HG03095 (cell line): ENCODE results near the gene MAST1.
"Not testable (repeated sequence)": the region's sequence is repeated elsewhere in the genome, so short reads cannot be mapped to it uniquely, and the experiment has no call there.

Experiments
- ATAC-seq: cut with Tn5 transposase; IDR thresholded peaks from one replicate; pipeline ENCODE4 v1.9.1; 2021; ENCODE audit warnings: moderate library complexity; ENCODE audit not compliant: unreplicated experiment

MAST1 gene

DNA sequence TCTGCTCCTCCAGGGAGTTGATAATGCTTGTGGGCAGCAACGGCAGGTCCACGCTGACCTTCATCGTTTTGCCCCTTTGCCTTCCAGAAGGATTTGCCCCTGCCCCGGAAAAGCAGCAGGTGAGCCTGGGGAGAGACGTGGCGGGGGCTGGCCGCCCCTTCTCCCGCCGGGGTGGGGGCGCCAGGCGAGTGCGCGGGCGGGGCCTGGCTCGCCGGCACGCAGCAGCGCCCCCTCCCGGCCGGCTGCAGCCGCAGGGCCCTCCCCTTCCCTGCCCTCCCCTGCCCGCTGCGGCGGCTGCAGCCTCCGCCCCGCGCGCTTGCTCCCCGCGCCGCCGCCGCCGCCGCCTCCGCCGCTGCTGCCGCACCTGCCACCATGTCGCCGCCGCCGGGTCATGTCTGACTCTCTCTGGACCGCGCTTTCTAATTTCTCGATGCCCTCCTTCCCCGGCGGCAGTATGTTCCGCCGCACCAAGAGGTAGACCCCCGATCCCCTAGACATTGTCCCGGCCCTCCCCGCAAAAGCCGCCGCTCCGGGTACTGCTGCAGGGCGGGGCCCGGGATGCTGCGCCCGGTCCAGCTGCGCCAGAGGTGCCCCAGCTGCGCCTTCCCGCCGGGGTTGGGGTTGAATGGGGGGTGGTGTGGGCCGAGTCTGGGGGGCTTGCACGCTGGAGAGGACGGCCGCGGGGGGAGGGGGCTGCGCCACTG, at the start of gene MAST1:
Gene MAST1, plus strand, starts transcription at position 334 of the 704 bp plus-strand sequence. Its CDS starts 58 bp downstream, at position 392.
- no peak for ATAC-seq

GRCh38 chr19:12788682-12789097, 49.6 kb upstream of the MAST1 start:
- ATAC-seq: no peak

- no peak for ATAC-seq
Measured at GRCh38 chr19:12789098-12789903, 49.0 kb upstream of the MAST1 start.

GRCh38 chr19:12789904-12790619, 48.3 kb upstream of the MAST1 start:
- ATAC-seq: peak; percentile 35

DNA sequence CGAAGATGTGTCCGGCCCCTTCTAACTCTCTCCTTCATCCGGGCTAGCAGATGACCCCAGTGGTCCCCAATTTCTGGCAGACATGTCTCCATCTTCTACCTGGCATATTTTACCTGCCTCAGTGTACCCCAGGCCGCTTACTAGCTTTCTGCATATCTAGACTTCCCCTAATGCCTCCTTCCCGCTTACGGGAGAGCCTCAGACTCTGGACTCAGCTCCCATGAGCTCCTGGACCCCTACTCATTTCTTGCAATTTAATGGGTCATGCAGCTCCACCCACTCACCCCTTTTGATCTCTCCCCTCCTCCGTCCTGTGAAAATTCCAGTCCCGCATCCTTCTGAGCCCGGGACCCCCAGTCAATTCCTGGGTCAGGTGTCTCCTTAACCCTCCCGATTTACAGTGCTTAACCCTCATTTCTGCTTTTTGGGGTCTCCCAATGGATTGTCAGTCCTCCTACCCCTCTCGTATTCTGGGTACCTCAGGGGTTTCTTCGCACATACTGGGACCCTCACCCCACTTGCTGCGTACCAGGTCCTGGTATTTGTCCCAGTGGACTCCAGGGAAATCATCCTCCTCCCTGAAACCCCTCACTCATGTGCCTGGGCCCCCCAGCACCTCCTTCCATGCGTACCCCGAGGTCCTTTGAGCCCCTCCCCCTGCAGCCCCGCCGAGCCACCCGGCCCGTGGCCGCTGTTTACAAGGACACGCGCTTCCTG, 47.5 kb upstream of the MAST1 start:
- ATAC-seq: no peak

DNA sequence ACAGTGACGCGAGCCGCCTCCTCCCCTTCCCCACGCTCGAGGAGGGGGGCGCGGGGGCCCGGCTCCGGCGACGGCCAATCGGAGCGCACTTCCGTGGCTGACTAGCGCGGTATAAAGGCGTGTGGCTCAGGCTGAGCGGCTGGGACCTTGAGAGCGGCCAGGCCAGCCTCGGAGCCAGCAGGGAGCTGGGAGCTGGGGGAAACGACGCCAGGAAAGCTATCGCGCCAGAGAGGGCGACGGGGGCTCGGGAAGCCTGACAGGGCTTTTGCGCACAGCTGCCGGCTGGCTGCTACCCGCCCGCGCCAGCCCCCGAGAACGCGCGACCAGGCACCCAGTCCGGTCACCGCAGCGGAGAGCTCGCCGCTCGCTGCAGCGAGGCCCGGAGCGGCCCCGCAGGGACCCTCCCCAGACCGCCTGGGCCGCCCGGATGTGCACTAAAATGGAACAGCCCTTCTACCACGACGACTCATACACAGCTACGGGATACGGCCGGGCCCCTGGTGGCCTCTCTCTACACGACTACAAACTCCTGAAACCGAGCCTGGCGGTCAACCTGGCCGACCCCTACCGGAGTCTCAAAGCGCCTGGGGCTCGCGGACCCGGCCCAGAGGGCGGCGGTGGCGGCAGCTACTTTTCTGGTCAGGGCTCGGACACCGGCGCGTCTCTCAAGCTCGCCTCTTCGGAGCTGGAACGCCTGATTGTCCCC, 46.8 kb upstream of the MAST1 start, which contains the start of gene JUNB:
Gene JUNB, plus strand, starts transcription at position 142 of the 706 bp plus-strand sequence. Its CDS starts 286 bp downstream, at position 428.
- ATAC-seq: no peak

DNA sequence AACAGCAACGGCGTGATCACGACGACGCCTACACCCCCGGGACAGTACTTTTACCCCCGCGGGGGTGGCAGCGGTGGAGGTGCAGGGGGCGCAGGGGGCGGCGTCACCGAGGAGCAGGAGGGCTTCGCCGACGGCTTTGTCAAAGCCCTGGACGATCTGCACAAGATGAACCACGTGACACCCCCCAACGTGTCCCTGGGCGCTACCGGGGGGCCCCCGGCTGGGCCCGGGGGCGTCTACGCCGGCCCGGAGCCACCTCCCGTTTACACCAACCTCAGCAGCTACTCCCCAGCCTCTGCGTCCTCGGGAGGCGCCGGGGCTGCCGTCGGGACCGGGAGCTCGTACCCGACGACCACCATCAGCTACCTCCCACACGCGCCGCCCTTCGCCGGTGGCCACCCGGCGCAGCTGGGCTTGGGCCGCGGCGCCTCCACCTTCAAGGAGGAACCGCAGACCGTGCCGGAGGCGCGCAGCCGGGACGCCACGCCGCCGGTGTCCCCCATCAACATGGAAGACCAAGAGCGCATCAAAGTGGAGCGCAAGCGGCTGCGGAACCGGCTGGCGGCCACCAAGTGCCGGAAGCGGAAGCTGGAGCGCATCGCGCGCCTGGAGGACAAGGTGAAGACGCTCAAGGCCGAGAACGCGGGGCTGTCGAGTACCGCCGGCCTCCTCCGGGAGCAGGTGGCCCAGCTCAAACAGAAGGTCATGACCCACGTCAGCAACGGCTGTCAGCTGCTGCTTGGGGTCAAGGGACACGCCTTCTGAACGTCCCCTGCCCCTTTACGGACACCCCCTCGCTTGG, 46.1 kb upstream of the MAST1 start:
- no peak for ATAC-seq

GRCh38 chr19:12792853-12793289, 45.4 kb upstream of the MAST1 start:
- ATAC-seq: no peak

DNA sequence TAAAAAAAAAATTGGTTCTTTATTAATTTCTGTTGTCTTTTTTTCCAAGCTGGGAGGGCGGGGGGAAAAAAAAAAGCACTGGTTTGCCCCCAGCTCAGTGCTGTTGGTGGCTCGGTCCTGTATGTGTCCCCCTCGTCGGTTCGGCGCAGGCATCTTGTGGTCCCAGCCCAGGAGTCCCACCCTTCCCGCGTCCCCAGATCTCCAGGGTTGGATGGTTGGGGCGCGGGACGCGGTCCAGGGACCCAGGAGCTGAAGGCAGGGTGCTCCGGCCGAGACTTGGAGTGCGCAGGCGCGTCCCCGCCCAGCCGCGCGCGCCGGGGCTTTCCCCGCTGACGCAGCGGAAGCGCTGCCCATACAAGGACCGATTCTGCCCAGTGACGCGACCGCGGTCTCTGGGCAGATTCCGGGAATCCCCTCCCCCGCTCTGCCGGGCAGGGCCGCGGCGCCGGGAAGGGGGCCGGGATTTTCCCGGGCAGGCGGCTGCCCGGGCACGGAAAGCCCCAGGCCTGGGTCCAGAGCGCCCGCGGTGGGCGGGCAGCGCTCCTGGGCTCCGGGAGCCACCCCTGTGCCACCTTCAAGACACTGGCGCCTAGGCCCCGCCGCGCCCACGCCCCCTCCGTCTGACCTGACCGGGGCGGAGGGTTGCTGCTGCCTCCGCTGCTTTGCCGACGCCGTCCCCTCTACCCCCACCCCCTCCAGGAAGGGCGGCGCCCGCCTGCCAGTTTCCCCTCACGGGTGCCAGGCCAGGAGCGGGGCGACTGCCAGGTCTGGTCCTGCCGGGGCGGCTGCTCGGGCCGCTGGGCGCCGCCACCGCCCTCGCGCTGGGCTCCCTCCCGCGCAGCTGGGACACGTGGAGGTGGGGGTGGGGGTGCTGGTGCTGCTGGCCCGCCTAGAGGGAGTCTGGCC, 44.8 kb upstream of the MAST1 start:
- no peak for ATAC-seq

- no peak for ATAC-seq
Measured at GRCh38 chr19:12794196-12794941, 43.9 kb upstream of the MAST1 start.

GRCh38 chr19:12794971-12795381, 43.3 kb upstream of the MAST1 start:
- ATAC-seq: no peak

- no peak for ATAC-seq
Measured at GRCh38 chr19:12796146-12797071, 41.9 kb upstream of the MAST1 start.

DNA sequence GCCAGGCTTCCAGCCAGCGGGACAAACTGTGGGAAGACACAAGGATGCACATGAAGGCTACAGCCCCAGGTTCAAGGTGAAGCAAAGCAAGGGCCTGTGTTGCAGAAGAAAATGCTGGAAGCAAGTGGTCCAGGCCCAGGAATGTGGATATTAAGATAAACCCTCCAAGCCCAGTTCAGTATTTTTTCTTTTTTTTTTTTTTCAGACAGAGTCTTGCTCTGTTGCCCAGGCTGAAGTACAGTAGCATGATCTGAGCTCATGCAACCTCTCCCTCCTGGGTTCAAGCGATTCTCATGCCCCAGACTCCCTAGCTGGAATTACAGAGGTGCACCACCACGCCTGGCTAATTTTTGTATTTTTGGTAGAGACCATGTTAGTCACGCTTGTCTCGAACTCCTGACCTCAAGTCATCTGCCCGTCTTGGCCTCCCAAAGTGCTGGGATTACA, 41.2 kb upstream of the MAST1 start:
- no peak for ATAC-seq

GRCh38 chr19:12797607-12798006, 40.7 kb upstream of the MAST1 start:
- not testable (repeated sequence) for ATAC-seq

- ATAC-seq: no peak
Measured at GRCh38 chr19:12799742-12800465, 38.4 kb upstream of the MAST1 start.

DNA sequence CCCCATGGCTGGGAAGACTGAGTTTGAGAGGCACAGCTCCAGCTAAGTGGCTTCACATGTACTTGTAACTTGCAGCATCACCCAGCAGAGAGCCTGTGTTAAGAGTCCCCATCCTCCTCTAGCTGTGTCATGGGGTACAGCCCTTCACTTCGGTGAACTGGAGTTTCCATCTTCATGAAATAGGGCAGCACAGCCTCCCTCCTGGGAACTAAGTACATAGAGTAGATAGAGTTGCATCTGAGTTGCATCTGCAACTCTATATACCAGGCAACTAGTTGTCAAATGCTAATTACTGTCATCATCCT, 37.9 kb upstream of the MAST1 start:
- no peak for ATAC-seq
